Fibroblast of lung (primary cell): Measurements from ENCODE around the gene CDRT15. TPM values are rescaled to one million over a fixed set of nuclear protein-coding genes. Genes with fewer than 3 reads are reported as not detected.
A peak's percentile ranks its signal among the peaks of the same experiment; 100 is the strongest.
"Not testable (repeated sequence)": the region's sequence is repeated elsewhere in the genome, so short reads cannot be mapped to it uniquely, and the experiment has no call there.

Experiments
- DNase-seq, 2 donors: peaks; one replicate each; pipeline versions ENCODE4 v3.0.0 to v3.0.0-alpha.2; 2010; ENCODE audit warnings: low read depth in 2 of 2
- H2AFZ ChIP-seq: 2 replicates; pipeline ENCODE4 v1.5.1; 2012; ENCODE audit warnings: low read length, control low read depth, inconsistent platforms
- H3K27ac ChIP-seq: 2 replicates; pipeline ENCODE4 v1.5.1; 2011; ENCODE audit warnings: low read length, control low read depth; ENCODE audit not compliant: insufficient read depth
- H3K27me3 ChIP-seq: 2 replicates; pipeline ENCODE4 v1.5.1; 2011; ENCODE audit warnings: mild to moderate bottlenecking, low read length; ENCODE audit not compliant: control insufficient read depth, insufficient read depth
- H3K36me3 ChIP-seq: 2 replicates; pipeline ENCODE4 v1.5.1; 2011; ENCODE audit warnings: low read length; ENCODE audit not compliant: control insufficient read depth, insufficient read depth
- H3K4me1 ChIP-seq: 2 replicates; pipeline ENCODE4 v1.5.1; 2011; ENCODE audit warnings: low read length; ENCODE audit not compliant: control insufficient read depth, insufficient read depth; ENCODE audit errors: extremely low read depth
- H3K4me2 ChIP-seq: 2 replicates; pipeline ENCODE4 v1.5.1; 2011; ENCODE audit warnings: low read length, control low read depth; ENCODE audit not compliant: insufficient read depth; ENCODE audit errors: extremely low read depth
- H3K4me3 ChIP-seq, 4 experiments: fragments of 200-600 bp in 1 of 4; sonication (generic) in 1 of 4; replicated peaks in 1 of 4; 2 replicates each; pipeline ENCODE4 v1.5.1; 2011 to 2016; ENCODE audit warnings: low read length in 4 of 4, low read depth in 3 of 4, mild to moderate bottlenecking in 3 of 4, control low read depth in 2 of 4, inconsistent platforms in 1 of 4, mixed read lengths in 1 of 4; ENCODE audit not compliant: insufficient read depth in 1 of 4; ENCODE audit errors: control extremely low read depth in 1 of 4
- H3K79me2 ChIP-seq: 2 replicates; pipeline ENCODE4 v1.5.1; 2012; ENCODE audit warnings: mild to moderate bottlenecking, low read length, inconsistent platforms; ENCODE audit not compliant: control insufficient read depth, insufficient read depth
- H3K9ac ChIP-seq: 2 replicates; pipeline ENCODE4 v1.5.1; 2011; ENCODE audit warnings: mild to moderate bottlenecking, low read length, control low read depth; ENCODE audit not compliant: insufficient read depth
- H3K9me3 ChIP-seq: 2 replicates; pipeline ENCODE4 v1.5.1; 2012; ENCODE audit warnings: low read depth, low read length; ENCODE audit not compliant: control insufficient read depth, insufficient read depth
- H4K20me1 ChIP-seq: 2 replicates; pipeline ENCODE4 v1.5.1; 2011; ENCODE audit warnings: low read length; ENCODE audit not compliant: control insufficient read depth, insufficient read depth; ENCODE audit errors: extremely low read depth
- EZH2 ChIP-seq: IDR thresholded peaks from 2 replicates; pipeline ENCODE4 v1.5.1; 2012; ENCODE audit warnings: low read length, control low read depth, mild to moderate bottlenecking; ENCODE audit errors: missing control alignments
- polyA plus RNA-seq, 2 donors: library from polyadenylated mRNA; depleted of rRNA in 1 of 2; stranded (reverse) in 1 of 2; unstranded in 1 of 2; fragments of >200 nt; gene quantifications; 2 replicates each; pipeline ENCODE4 v1.2.1, GENCODE V29; 2011 to 2012; ENCODE audit warnings: missing spikeins in 1 of 2
- total RNA-seq: library from RNA; depleted of rRNA; stranded (reverse); fragments of >200 nt; gene quantifications from 2 replicates; pipeline ENCODE4 v1.2.1, GENCODE V29; 2014
- TF ChIP-seq, protein P1 (sequence below), 2 donors: IDR thresholded peaks in 1 of 2; conservative IDR thresholded peaks in 1 of 2; 1 replicate in 1 of 2; 2 replicates in 1 of 2; pipeline ENCODE4 v1.5.1; 2011 to 2012; ENCODE audit warnings: low read length in 2 of 2, control low read depth in 1 of 2, inconsistent platforms in 1 of 2, low read depth in 1 of 2, mild to moderate bottlenecking in 1 of 2

Gene CDRT15
- total and polyA plus RNA-seq, 2 donors (not counting 1 experiment from before 2014, with no cell fraction given): not detected

DNA sequence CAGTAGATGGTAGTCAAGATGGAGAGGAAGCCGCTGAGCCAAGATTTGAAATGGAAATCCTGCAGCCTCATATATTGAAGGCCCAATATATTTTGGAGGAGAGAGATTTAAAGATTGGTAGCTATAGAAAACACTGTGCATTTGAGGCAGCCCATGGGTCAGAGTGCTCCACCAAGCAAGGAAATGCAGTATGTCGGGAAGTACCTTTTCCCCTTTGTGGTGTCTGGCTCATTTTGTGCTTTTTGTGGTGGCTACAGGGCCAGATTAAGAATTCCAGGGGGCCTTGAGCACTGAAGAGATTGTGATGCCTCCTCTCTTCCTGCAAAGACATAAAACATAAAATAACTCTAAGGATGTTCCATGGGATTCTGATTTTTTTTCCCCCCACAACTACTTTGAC is 39.6 kb downstream of the CDRT15 start:
- no peak overlapping the region for H3K4me2 ChIP-seq
- no peaks in the 10 kb centered on the region for H3K4me1 ChIP-seq
- H3K36me3 ChIP-seq: no peaks in the 10 kb centered on the region
- TF ChIP-seq, protein P1, sequence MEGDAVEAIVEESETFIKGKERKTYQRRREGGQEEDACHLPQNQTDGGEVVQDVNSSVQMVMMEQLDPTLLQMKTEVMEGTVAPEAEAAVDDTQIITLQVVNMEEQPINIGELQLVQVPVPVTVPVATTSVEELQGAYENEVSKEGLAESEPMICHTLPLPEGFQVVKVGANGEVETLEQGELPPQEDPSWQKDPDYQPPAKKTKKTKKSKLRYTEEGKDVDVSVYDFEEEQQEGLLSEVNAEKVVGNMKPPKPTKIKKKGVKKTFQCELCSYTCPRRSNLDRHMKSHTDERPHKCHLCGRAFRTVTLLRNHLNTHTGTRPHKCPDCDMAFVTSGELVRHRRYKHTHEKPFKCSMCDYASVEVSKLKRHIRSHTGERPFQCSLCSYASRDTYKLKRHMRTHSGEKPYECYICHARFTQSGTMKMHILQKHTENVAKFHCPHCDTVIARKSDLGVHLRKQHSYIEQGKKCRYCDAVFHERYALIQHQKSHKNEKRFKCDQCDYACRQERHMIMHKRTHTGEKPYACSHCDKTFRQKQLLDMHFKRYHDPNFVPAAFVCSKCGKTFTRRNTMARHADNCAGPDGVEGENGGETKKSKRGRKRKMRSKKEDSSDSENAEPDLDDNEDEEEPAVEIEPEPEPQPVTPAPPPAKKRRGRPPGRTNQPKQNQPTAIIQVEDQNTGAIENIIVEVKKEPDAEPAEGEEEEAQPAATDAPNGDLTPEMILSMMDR (conservative IDR thresholded peaks at IDR 0.05 in 1 of 2, IDR thresholded peaks at IDR 0.05 in 1 of 2; ENCODE audit: low read depth in 1 of 2, low read length in 2 of 2): no peak
- TF ChIP-seq EZH2: no peak
- H3K9me3 ChIP-seq: no peaks in the 10 kb centered on the region
- no peak for DNase-seq
- no peak overlapping the region for H3K9ac ChIP-seq
- H3K27ac ChIP-seq: no peak overlapping the region
- no peaks in the 10 kb centered on the region for H3K79me2 ChIP-seq
- H3K4me3 ChIP-seq: no peak overlapping the region
- H2AFZ ChIP-seq: no peak overlapping the region
- H3K27me3 ChIP-seq: no peaks in the 10 kb centered on the region
- H4K20me1 ChIP-seq: no peaks in the 10 kb centered on the region

DNA sequence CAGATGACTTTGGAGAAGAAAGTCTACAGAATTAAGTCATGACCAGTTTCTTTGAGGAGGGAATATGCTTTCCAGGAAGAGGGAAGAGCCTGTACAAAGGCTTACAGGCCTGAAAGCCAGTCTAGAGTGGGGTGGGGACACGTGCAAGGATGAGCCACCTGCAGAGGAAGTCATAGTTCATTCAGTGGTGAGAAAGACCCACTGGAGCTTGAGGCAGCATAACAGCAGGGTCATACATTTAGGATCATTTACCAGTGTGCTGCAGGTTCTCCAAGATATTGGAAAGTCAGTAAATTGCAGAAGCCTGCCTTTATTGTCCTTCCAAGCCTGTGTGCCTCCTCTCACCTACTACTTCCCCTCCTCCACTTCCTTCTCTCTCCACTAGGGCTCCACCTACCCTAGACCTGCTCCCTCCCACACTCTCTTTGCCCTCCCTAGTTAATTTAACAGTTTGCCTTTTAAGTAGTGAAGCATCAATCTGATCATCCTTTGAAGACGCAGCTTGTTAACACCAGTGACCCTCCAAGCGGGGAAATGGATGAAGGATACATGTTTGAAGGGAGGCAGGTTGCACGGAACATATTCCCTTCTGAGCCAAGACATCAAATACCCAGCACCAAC is 40.2 kb downstream of the CDRT15 start:
- no peak overlapping the region for H3K4me3 ChIP-seq
- H3K36me3 ChIP-seq: no peaks in the 10 kb centered on the region
- H3K27ac ChIP-seq: no peak overlapping the region
- TF ChIP-seq, protein P1 (conservative IDR thresholded peaks at IDR 0.05 in 1 of 2, IDR thresholded peaks at IDR 0.05 in 1 of 2; ENCODE audit: low read depth in 1 of 2, low read length in 2 of 2): peak in 1 of 2 donors; percentile 14
- TF ChIP-seq EZH2: no peak
- H3K4me1 ChIP-seq: no peaks in the 10 kb centered on the region
- H2AFZ ChIP-seq: no peak overlapping the region
- DNase-seq: no peak
- no peaks in the 10 kb centered on the region for H3K9me3 ChIP-seq
- H3K27me3 ChIP-seq: no peaks in the 10 kb centered on the region
- H3K9ac ChIP-seq: no peak overlapping the region
- no peaks in the 10 kb centered on the region for H3K79me2 ChIP-seq
- no peaks in the 10 kb centered on the region for H4K20me1 ChIP-seq
- H3K4me2 ChIP-seq: no peak overlapping the region

DNA sequence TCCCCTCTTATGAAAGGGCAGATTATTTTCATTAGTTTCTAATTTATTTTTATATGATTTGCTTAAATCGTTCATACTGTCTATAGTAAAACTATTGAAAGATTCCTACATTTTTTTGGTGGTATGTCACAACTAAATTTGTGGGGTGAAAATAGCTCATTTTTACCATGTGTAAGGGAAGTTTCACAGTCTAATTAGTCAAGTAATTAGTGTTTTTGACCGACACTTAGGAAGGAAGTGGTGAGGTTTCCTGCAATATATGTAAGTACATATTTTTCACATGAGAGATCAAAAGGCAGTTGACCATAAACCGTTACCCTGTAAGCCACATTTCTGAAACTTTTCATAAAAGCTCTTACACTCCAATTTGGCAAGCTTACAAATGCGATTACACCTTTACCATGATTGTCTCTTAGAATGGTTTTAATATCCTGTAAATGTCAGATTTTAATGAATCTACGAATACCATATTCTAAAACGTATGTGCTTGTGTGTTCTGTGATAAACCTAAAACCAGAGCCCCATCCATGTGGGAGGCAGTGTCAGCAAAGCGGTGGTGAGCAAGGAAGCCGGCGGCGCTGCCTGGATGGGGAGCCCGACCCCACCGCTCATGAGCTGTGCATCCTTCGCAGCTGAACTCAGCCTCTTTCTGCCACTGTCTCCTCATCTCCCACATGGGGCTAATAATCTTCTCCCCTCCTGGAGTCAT is 43.9 kb downstream of the CDRT15 start:
- not testable (repeated sequence) for H3K36me3 ChIP-seq, H3K4me3 ChIP-seq, H3K9ac ChIP-seq, DNase-seq, H3K79me2 ChIP-seq, H4K20me1 ChIP-seq, H3K4me1 ChIP-seq, H3K9me3 ChIP-seq, H2AFZ ChIP-seq, H3K27ac ChIP-seq, H3K27me3 ChIP-seq, H3K4me2 ChIP-seq

DNA sequence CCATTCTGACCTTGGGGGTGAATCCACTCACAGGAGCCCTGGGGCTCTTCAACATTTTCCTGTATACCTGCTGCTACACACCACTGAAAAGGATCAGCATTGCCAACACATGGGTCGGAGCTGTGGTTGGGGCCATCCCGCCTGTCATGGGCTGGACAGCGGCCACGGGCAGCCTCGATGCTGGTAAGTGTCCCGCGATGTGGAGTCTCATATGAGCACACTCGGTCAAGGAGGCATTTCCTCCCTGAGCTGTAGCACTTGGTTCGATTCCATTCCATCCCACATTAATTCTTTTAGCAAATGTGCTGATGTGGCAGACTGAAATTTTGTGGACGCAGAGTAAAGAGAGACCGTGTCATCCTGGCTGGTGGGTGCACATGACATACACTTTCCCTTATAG is 44.6 kb downstream of the CDRT15 start:
- H2AFZ ChIP-seq, H3K4me3 ChIP-seq, H3K36me3 ChIP-seq, H4K20me1 ChIP-seq, H3K79me2 ChIP-seq, H3K27me3 ChIP-seq, H3K9ac ChIP-seq, H3K4me2 ChIP-seq, H3K9me3 ChIP-seq, H3K4me1 ChIP-seq, DNase-seq, H3K27ac ChIP-seq: not testable (repeated sequence)

DNA sequence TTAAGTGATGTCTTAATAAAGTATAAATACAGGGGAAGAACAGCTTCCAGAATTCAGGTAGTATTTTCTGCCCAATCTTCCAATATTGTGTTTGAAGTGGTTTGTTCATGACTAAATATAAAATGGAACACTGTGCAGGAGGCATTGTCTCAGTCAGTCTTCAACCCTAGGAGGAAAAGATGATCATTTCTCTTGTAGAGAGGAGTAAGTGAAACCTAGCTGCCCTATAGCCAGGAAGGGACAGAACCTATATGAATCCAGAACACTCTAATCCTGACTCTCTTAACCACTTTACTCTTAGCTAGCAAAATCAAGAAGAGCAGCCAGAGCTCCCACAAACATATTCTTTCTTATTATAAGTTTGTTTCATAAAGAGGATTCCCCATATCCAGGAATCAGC is 45.2 kb downstream of the CDRT15 start:
- H3K27ac ChIP-seq, H3K4me1 ChIP-seq, H3K27me3 ChIP-seq, H3K79me2 ChIP-seq, H3K36me3 ChIP-seq, H3K9ac ChIP-seq, H4K20me1 ChIP-seq, DNase-seq, H3K4me3 ChIP-seq, H2AFZ ChIP-seq, H3K9me3 ChIP-seq, H3K4me2 ChIP-seq: not testable (repeated sequence)
